Testis (tissue), 3 donors: Measurements from ENCODE around the gene APOBEC2. TPM values are rescaled to one million over a fixed set of nuclear protein-coding genes. Genes with fewer than 3 reads are reported as not detected.

Experiments
- DNase-seq: peaks from one replicate; pipeline ENCODE4 v3.0.0-alpha.2; 2019
- H3K27ac ChIP-seq, 2 donors: fragments of 200-600 bp; sonication (generic); one replicate each; pipeline ENCODE4 v1.5.1; 2019
- H3K27me3 ChIP-seq: fragments of 200-600 bp; sonication (generic); one replicate; pipeline ENCODE4 v1.5.1; 2019
- H3K36me3 ChIP-seq: fragments of 200-600 bp; sonication (generic); one replicate; pipeline ENCODE4 v1.5.1; 2017; ENCODE audit warnings: low read depth; ENCODE audit errors: missing control alignments
- H3K4me1 ChIP-seq: fragments of 200-600 bp; sonication (generic); one replicate; pipeline ENCODE4 v1.5.1; 2019
- H3K4me3 ChIP-seq, 2 donors: fragments of 200-600 bp; sonication (generic); one replicate each; pipeline ENCODE4 v1.5.1; 2017 to 2019
- H3K9me3 ChIP-seq: fragments of 200-600 bp; sonication (generic); one replicate; pipeline ENCODE4 v1.5.1; 2017
- POLR2A ChIP-seq: fragments of 450-650 bp; IDR thresholded peaks from one replicate; pipeline ENCODE4 v1.6.1; 2017; ENCODE audit warnings: antibody characterized with exemption, mild to moderate bottlenecking, moderate library complexity
- WGBS, 2 donors: methylation state at CpG; one replicate each; pipeline ENCODE4 v1.1.5; 2018; 5-methylcytosine and 5-hydroxymethylcytosine counted together
- intact Hi-C: fragments of 100-400 bp; cut with DNase I; formaldehyde crosslinking; loops from one replicate; pipeline ENCODE4 v1.15.1; 2023; ENCODE audit warnings: low total_unique reads
- polyA plus RNA-seq: library from polyadenylated mRNA; stranded (reverse); fragments of 350-450 nt; fragmentation: Illumina TruSeq; extraction: RNeasy Lipid Tissue Mini Kit (QIAGEN cat#74804); gene quantifications from one replicate; pipeline ENCODE4 v1.2.3, GENCODE V29; 2014; ENCODE audit warnings: low read depth, low replicate concordance; ENCODE audit not compliant: insufficient read depth
- total RNA-seq, 2 donors: library from RNA; depleted of rRNA; stranded (reverse); fragments of >200 nt; gene quantifications; one replicate each; pipeline ENCODE4 v1.2.3, GENCODE V29; 2016
- TF ChIP-seq, protein P1 (sequence below), 3 experiments: fragments of 450-650 bp in 2 of 3; fragments of 200-600 bp in 1 of 3; sonication (generic) in 1 of 3; IDR thresholded peaks; one replicate each; pipeline ENCODE4 v1.5.1; 2016 to 2019; ENCODE audit warnings: antibody characterized with exemption in 3 of 3, mild to moderate bottlenecking in 2 of 3, moderate library complexity in 1 of 3

APOBEC2 gene
- total and polyA plus RNA-seq, 3 donors from 2014 or later, result 0.87 to 8.5 (median 1.2) TPM

DNA sequence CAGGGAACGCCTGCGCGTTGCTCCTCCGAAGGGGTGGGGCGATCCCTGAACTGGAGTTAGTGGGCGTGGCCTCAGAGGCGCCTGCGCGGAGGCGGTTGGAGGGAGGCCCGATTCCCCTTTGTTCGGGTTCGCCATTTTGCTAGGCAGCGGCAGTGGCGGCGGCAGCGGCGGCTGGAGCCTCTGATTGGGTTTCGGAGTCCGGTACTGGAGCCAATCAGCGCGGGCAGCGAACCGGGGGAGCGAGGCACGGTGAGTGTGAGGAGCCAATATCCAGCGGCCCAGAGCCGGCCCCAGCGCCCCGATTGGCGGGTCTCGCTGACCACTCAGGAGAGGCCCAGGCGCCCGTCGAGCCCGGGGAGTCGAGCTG lies 19.8 kb downstream of the APOBEC2 start, which contains the start of gene NFYA:
TSS of gene NFYA (plus strand) at position 139 of the 367 bp plus-strand sequence. CDS start 6,116 bp downstream, outside the sequence.
- no peaks in the 10 kb centered on the region for H3K36me3 ChIP-seq
- no peak for DNase-seq
- TF ChIP-seq, protein P1, sequence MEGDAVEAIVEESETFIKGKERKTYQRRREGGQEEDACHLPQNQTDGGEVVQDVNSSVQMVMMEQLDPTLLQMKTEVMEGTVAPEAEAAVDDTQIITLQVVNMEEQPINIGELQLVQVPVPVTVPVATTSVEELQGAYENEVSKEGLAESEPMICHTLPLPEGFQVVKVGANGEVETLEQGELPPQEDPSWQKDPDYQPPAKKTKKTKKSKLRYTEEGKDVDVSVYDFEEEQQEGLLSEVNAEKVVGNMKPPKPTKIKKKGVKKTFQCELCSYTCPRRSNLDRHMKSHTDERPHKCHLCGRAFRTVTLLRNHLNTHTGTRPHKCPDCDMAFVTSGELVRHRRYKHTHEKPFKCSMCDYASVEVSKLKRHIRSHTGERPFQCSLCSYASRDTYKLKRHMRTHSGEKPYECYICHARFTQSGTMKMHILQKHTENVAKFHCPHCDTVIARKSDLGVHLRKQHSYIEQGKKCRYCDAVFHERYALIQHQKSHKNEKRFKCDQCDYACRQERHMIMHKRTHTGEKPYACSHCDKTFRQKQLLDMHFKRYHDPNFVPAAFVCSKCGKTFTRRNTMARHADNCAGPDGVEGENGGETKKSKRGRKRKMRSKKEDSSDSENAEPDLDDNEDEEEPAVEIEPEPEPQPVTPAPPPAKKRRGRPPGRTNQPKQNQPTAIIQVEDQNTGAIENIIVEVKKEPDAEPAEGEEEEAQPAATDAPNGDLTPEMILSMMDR (IDR thresholded peaks at IDR 0.05), result no peak
- no peak for TF ChIP-seq POLR2A
- no peaks in the 10 kb centered on the region for H3K27me3 ChIP-seq
- no peaks in the 10 kb centered on the region for H3K9me3 ChIP-seq
- 0% methylated on average over 12 to 24 of the region's 37 CpGs for WGBS, 2 donors
- H3K27ac ChIP-seq, result peak within 1 kb of the TSS; percentile 98 to 100
- intact Hi-C loops, result no loop called here
- H3K4me1 ChIP-seq, result peaks cover 16% of the 10 kb centered on the region
- H3K4me3 ChIP-seq, result peak within 1 kb of the TSS; percentile 91 to 92

DNA sequence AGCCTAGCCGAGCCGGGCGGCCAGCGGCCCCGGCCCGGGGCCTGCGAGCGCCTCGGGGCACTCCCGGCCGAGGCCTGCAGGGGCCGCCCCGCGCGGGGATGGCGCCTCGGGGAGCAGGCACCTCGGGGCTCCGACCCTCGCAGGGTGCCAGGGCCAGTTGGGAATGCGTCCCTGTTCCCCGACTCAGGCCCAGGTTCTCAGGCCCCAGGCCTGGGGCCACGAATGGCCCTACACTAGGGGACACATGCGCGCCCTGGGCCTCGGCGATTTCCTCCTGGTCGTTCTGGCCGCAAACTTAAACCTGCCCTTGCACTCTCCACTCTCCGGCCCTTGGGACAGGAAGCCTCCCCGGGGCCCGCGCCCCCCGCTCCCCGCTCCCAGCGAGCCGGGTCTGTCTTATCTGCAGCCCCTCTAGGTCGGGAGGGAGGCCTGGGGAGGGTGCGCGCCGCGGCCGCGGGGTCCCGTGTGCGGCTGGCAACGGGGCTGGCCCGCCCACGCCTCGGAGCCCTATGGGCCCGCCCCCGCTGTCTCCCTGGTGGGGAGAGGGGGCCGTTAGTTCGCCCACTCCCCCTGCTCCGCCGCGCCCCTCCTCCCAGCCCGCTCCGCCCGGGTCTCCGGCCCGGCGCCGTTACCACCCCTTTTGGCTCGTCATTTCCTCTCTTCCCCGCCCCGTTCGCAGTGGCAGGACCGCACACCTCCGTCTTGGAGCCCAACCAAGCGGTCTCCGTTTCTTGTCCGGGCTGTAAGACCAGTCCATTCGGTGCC lies 20.4 kb downstream of the APOBEC2 start:
- Histone ChIP-seq H3K4me3 (peak overlapping the region; percentile 91 to 92), H3K36me3 (no peaks in the 10 kb centered on the region), H3K9me3 (no peaks in the 10 kb centered on the region), H3K4me1 (peaks cover 16% of the 10 kb centered on the region), H3K27ac (peak overlapping the region; percentile 98 to 100), H3K27me3 (no peaks in the 10 kb centered on the region)
- intact Hi-C loops, result no loop called here
- TF ChIP-seq POLR2A, result peak; percentile 47
- TF ChIP-seq, protein P1 (IDR thresholded peaks at IDR 0.05), result peak in 1 of 3 experiments; percentile 28
- 0% methylated on average over 26 to 56 of the region's 74 CpGs for WGBS, 2 donors
- peak; percentile 89 for DNase-seq

DNA sequence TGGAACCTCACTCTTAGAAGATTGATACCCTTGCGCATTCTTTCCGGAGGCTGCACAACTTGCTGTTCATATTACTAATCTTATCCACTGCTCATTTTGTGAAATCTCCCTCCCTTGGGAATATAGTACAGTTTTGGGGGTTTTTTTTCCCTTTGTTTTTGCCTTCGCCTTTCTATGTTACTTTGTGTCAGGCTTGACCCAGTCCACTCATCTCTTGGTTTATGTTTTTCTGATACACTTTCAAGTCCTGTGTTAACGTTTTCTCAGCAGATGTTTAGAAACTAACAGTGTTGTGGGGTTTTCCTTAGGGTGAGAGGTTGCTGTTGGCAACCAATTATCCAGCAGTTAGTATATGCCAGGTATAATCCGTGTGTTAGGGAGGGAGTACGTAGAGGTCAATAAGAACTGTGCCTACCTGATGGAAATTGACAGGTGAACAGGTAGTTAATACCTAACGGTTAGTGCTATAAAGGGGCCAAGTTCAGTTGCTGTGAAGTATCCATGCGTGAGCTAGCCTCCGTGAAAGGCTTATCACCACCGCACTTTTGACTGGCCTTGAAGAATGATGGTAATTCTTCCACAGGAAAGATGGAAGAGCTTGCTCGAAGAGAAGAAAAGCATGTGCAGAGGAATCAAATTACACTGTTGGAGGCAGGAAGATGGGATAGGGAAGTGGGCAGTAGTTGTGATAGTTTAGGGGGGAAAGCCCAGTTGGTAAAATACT lies 21.1 kb downstream of the APOBEC2 start:
- H3K9me3 ChIP-seq, result no peaks in the 10 kb centered on the region
- DNase-seq, result no peak
- no peak for TF ChIP-seq POLR2A
- TF ChIP-seq, protein P1 (IDR thresholded peaks at IDR 0.05), result no peak
- peak overlapping the region; percentile 91 to 92 for H3K4me3 ChIP-seq
- intact Hi-C loops, result no loop called here
- H3K27ac ChIP-seq, result peak overlapping the region; percentile 98 to 100
- H3K4me1 ChIP-seq, result peaks cover 16% of the 10 kb centered on the region
- H3K36me3 ChIP-seq, result no peaks in the 10 kb centered on the region
- 1 to 4% methylated on average over 11 of the region's 11 CpGs for WGBS, 2 donors
- no peaks in the 10 kb centered on the region for H3K27me3 ChIP-seq

DNA sequence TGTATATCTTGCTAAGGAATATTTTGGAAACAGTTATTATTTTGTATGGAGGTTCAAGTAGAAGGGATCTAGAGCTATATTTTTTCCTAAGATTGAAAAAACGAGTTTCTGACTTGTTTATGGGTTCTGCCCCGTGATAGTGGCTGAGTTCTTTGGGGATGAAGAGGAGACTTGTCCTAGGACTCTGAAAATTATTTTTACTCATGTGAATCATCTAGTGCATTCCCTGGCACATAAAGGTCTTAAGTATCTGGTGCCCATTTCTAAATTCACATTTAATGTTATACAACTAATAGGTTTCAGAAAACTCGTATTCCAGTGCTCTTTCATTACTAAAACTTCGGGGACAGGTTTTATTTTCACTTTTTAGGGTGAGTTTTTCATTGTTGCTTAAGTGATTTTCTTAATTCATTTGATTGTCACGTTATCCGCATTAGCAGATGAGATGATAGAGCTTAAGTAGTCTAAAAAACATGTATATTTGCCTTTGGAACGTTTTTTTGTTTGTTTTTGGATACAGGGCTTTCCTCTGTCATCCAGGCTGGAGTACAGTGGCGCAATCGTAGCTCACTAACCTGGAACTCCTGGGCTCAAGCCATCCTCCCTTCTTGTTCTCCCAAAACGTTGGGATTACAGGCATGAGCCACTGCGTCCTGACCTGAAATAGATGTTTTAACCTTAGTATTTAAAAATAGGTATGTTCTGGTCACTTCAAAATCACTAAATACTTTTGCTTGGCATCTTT lies 21.9 kb downstream of the APOBEC2 start:
- H3K36me3 ChIP-seq, result no peaks in the 10 kb centered on the region
- H3K4me3 ChIP-seq, result peak overlapping the region in 1 of 2 donors; percentile 92
- peaks cover 16% of the 10 kb centered on the region for H3K4me1 ChIP-seq
- no peaks in the 10 kb centered on the region for H3K27me3 ChIP-seq
- TF ChIP-seq, protein P1 (IDR thresholded peaks at IDR 0.05), result no peak
- TF ChIP-seq POLR2A, result no peak
- WGBS, 2 donors, result 31 to 40% methylated on average over 11 of the region's 11 CpGs
- DNase-seq, result peak; percentile 36
- intact Hi-C loops, result no loop called here
- peak overlapping the region; percentile 98 to 100 for H3K27ac ChIP-seq
- no peaks in the 10 kb centered on the region for H3K9me3 ChIP-seq
